IMR-90 (cell line): ENCODE measurements around the gene STRN. TPM values are rescaled to one million over a fixed set of nuclear protein-coding genes. Genes with fewer than 3 reads are reported as not detected.

Experiments used
- ATAC-seq: fragments of 200-7000 bp; cut with Tn5 transposase; 2 replicates; pipeline ENCODE4 v1.9.1; 2020; ENCODE audit warnings: low read depth, mild to moderate bottlenecking, moderate library complexity
- BruUV-seq: library from RNA; stranded (reverse); fragments of 400-500 nt; replicated peaks from 2 replicates; lab custom pipeline; 2021; lab: Mats Ljungman, UMichigan
- CTCF ChIA-PET: fragments of 300-600 bp; formaldehyde crosslinking; extraction: SDS; loops from one replicate; lab custom pipeline; 2021; ENCODE audit warnings: antibody characterized with exemption; lab: Yijun Ruan, JAX
- POLR2A ChIA-PET: fragments of 300-600 bp; sonication (Branson Sonifier 250); formaldehyde crosslinking; loops from one replicate; lab custom pipeline; 2022; ENCODE audit warnings: antibody characterized with exemption; ENCODE audit not compliant: unreplicated experiment; lab: Charles Lee
- DNase-seq: peaks from one replicate; pipeline ENCODE4 v3.0.0; 2013
- H2AFZ ChIP-seq: replicated peaks from 2 replicates; pipeline ENCODE3; 2013; ENCODE audit warnings: low read length, mild to moderate bottlenecking; ENCODE audit not compliant: poor library complexity
- H2AK5ac ChIP-seq: 2 replicates; pipeline ENCODE4 v1.6.1; 2013; ENCODE audit warnings: low read depth, low read length, inconsistent platforms
- H2AK9ac ChIP-seq: replicated peaks from 2 replicates; pipeline ENCODE3; 2013; ENCODE audit warnings: mild to moderate bottlenecking, low read depth, low read length, moderate library complexity; ENCODE audit not compliant: poor library complexity
- H2BK120ac ChIP-seq: 2 replicates; pipeline ENCODE4 v1.6.1; 2013; ENCODE audit warnings: low read depth, low read length, inconsistent platforms
- H2BK15ac ChIP-seq: 3 replicates; pipeline ENCODE4 v1.6.1; 2013; ENCODE audit warnings: low read depth, low read length, inconsistent platforms
- H2BK20ac ChIP-seq: 2 replicates; pipeline ENCODE4 v1.6.1; 2013; ENCODE audit warnings: low read depth, mild to moderate bottlenecking, inconsistent platforms, low read length, moderate library complexity
- H2BK5ac ChIP-seq: 2 replicates; pipeline ENCODE4 v1.6.1; 2013; ENCODE audit warnings: mild to moderate bottlenecking, low read depth, low read length, inconsistent platforms; ENCODE audit not compliant: poor library complexity, severe bottlenecking
- H3K14ac ChIP-seq: replicated peaks from 2 replicates; pipeline ENCODE4 v1.6.1; 2013; ENCODE audit warnings: low read depth, low read length, inconsistent platforms
- H3K18ac ChIP-seq: 2 replicates; pipeline ENCODE4 v1.6.1; 2013; ENCODE audit warnings: low read depth, low read length, control low read depth
- H3K23ac ChIP-seq: 2 replicates; pipeline ENCODE4 v1.6.1; 2013; ENCODE audit warnings: low read depth, low read length, inconsistent platforms
- H3K27ac ChIP-seq: 2 replicates; pipeline ENCODE4 v1.5.1; 2013; ENCODE audit warnings: mild to moderate bottlenecking, control low read depth, low read length; ENCODE audit not compliant: insufficient read depth
- H3K27me3 ChIP-seq: 2 replicates; pipeline ENCODE4 v1.6.1; 2013; ENCODE audit warnings: low read length; ENCODE audit not compliant: control insufficient read depth, insufficient read depth
- H3K36me3 ChIP-seq: 2 replicates; pipeline ENCODE4 v1.6.1; 2013; ENCODE audit warnings: low read length, mixed read lengths; ENCODE audit not compliant: control insufficient read depth, insufficient read depth
- H3K4ac ChIP-seq: 2 replicates; pipeline ENCODE4 v1.6.1; 2013; ENCODE audit warnings: low read depth, low read length, inconsistent platforms
- H3K4me1 ChIP-seq: 2 replicates; pipeline ENCODE4 v1.6.1; 2013; ENCODE audit warnings: low read length, mixed read lengths; ENCODE audit not compliant: control insufficient read depth, insufficient read depth
- H3K4me2 ChIP-seq: 2 replicates; pipeline ENCODE4 v1.6.1; 2013; ENCODE audit warnings: low read depth, mild to moderate bottlenecking, control low read depth, low read length, moderate library complexity
- H3K4me3 ChIP-seq: 2 replicates; pipeline ENCODE4 v1.5.1; 2013; ENCODE audit warnings: low read depth, mild to moderate bottlenecking, control low read depth, low read length, moderate library complexity; ENCODE audit not compliant: insufficient read depth
- H3K56ac ChIP-seq: 2 replicates; pipeline ENCODE4 v1.6.1; 2013; ENCODE audit warnings: low read length, inconsistent platforms; ENCODE audit not compliant: insufficient read depth; ENCODE audit errors: extremely low read depth
- H3K79me1 ChIP-seq, 2 experiments: 2 replicates each; pipeline ENCODE4 v1.6.1; 2013; ENCODE audit warnings: low read length in 2 of 2, inconsistent platforms in 1 of 2, low read depth in 1 of 2
- H3K9ac ChIP-seq: 2 replicates; pipeline ENCODE4 v1.6.1; 2013; ENCODE audit warnings: low read depth, low read length, control low read depth
- H3K9me1 ChIP-seq: 2 replicates; pipeline ENCODE4 v1.6.1; 2013; ENCODE audit warnings: low read length, inconsistent platforms; ENCODE audit not compliant: insufficient read depth
- H3K9me3 ChIP-seq: 2 replicates; pipeline ENCODE4 v1.6.1; 2013; ENCODE audit warnings: low read length; ENCODE audit not compliant: control insufficient read depth, insufficient read depth
- H4K20me1 ChIP-seq: 2 replicates; pipeline ENCODE4 v1.6.1; 2013; ENCODE audit warnings: low read length, inconsistent platforms; ENCODE audit not compliant: insufficient read depth
- H4K5ac ChIP-seq: 2 replicates; pipeline ENCODE4 v1.6.1; 2013; ENCODE audit warnings: mild to moderate bottlenecking, low read depth, low read length, control low read depth
- H4K8ac ChIP-seq, 2 experiments: 2 replicates each; pipeline ENCODE4 v1.6.1; 2013; ENCODE audit warnings: low read depth in 2 of 2, low read length in 2 of 2, control low read depth in 1 of 2, inconsistent platforms in 1 of 2
- H4K91ac ChIP-seq: 2 replicates; pipeline ENCODE4 v1.6.1; 2013; ENCODE audit warnings: low read depth, low read length, inconsistent platforms; ENCODE audit not compliant: insufficient read depth
- BHLHE40 ChIP-seq: fragments of 150-350 bp; IDR thresholded peaks from 2 replicates; pipeline ENCODE4 v1.6.1; 2016; ENCODE audit warnings: mild to moderate bottlenecking, low read depth, low read length
- CEBPB ChIP-seq: IDR thresholded peaks from 2 replicates; pipeline ENCODE4 v1.6.1; 2012; ENCODE audit warnings: low read depth, low read length, improper control_type of control experiment
- CHD1 ChIP-seq: IDR thresholded peaks from 2 replicates; pipeline ENCODE4 v1.6.1; 2012; ENCODE audit warnings: low read depth, low read length, improper control_type of control experiment
- FOS ChIP-seq: fragments of 150-350 bp; IDR thresholded peaks from 2 replicates; pipeline ENCODE4 v1.6.1; 2016; ENCODE audit warnings: low read depth, low read length
- MAFK ChIP-seq: IDR thresholded peaks from 2 replicates; pipeline ENCODE4 v1.6.1; 2012; ENCODE audit warnings: low read depth, low read length, improper control_type of control experiment
- MAZ ChIP-seq: IDR thresholded peaks from 2 replicates; pipeline ENCODE4 v1.6.1; 2012; ENCODE audit warnings: low read depth, mild to moderate bottlenecking, low read length, improper control_type of control experiment, moderate library complexity, borderline replicate concordance
- MXI1 ChIP-seq: IDR thresholded peaks from 2 replicates; pipeline ENCODE4 v1.6.1; 2012; ENCODE audit warnings: low read depth, mild to moderate bottlenecking, low read length, moderate library complexity, borderline replicate concordance
- NFE2L2 ChIP-seq: fragments of 150-350 bp; IDR thresholded peaks from 2 replicates; pipeline ENCODE4 v1.6.1; 2016; ENCODE audit warnings: low read depth, mild to moderate bottlenecking, low read length
- POLR2A ChIP-seq: IDR thresholded peaks from 2 replicates; pipeline ENCODE4 v1.6.1; 2012; ENCODE audit warnings: mild to moderate bottlenecking, low read depth, low read length
- RAD21 ChIP-seq: IDR thresholded peaks from 2 replicates; pipeline ENCODE4 v1.6.1; 2012; ENCODE audit warnings: low read length, improper control_type of control experiment
- RCOR1 ChIP-seq: IDR thresholded peaks from 2 replicates; pipeline ENCODE4 v1.6.1; 2012; ENCODE audit warnings: mild to moderate bottlenecking, low read length, improper control_type of control experiment; ENCODE audit not compliant: insufficient replicate concordance
- RFX5 ChIP-seq: IDR thresholded peaks from 2 replicates; pipeline ENCODE4 v1.8.0; 2012; ENCODE audit warnings: low read depth, mild to moderate bottlenecking, low read length, moderate library complexity
- SMC3 ChIP-seq: fragments of 150-350 bp; IDR thresholded peaks from 2 replicates; pipeline ENCODE4 v1.6.1; 2016; ENCODE audit warnings: low read depth, mild to moderate bottlenecking, antibody characterized with exemption, low read length, moderate library complexity
- WGBS, 2 experiments: methylation state at CpG; one replicate each; pipeline versions ENCODE4 v1.1.5 to v1.1.7; 2013; ENCODE audit warnings: missing lambda C conversion rate in 2 of 2; ENCODE audit not compliant: insufficient read length in 1 of 2; ENCODE audit errors: extremely low coverage in 2 of 2; 5-methylcytosine and 5-hydroxymethylcytosine counted together
- dilution Hi-C: fragments of 300-500 bp; cut with HindIII; formaldehyde crosslinking; loops from one replicate; pipeline ENCODE4 v1.14.3; 2018; ENCODE audit warnings: low sequenced_read_pairs; ENCODE audit not compliant: unreplicated experiment
- in situ Hi-C: fragments of 300-500 bp; cut with MboI; formaldehyde crosslinking; loops from 3 replicates; pipeline ENCODE4 v1.14.3; 2019; ENCODE audit warnings: low sequenced_read_pairs, inconsistent platforms, mixed read lengths
- intact Hi-C: fragments of 100-400 bp; cut with micrococcal nuclease; formaldehyde crosslinking; loops from 2 replicates; pipeline ENCODE4 v1.10.0; 2022
- polyA plus RNA-seq, 3 experiments: library from polyadenylated mRNA; depleted of rRNA; stranded (reverse); fragments of >200 nt; gene quantifications; 2 replicates each; pipeline ENCODE4 v1.2.3, GENCODE V29; 2012; ENCODE audit warnings: low replicate concordance in 1 of 3
- total RNA-seq: library from RNA; depleted of rRNA; stranded (reverse); fragments of >200 nt; gene quantifications from 2 replicates; pipeline ENCODE4 v1.2.3, GENCODE V29; 2012
- TF ChIP-seq, protein P1 (sequence below): conservative IDR thresholded peaks from 2 replicates; pipeline ENCODE4 v1.5.1; 2012; ENCODE audit warnings: mild to moderate bottlenecking, low read depth, low read length, improper control_type of control experiment
- TF ChIP-seq, protein P2 (sequence below): fragments of 150-350 bp; IDR thresholded peaks from 2 replicates; pipeline ENCODE4 v1.6.1; 2016; ENCODE audit warnings: low read depth, mild to moderate bottlenecking, low read length, moderate library complexity, borderline replicate concordance
- TF ChIP-seq, protein P3 (sequence below): fragments of 150-350 bp; IDR thresholded peaks from 2 replicates; pipeline ENCODE4 v1.6.1; 2017; ENCODE audit warnings: mild to moderate bottlenecking, antibody characterized with exemption, low read length, low read depth

STRN gene
- total and polyA plus RNA-seq, 2 of the 4 experiments (the other 2 are of a cell fraction): 5.1 to 23.3 TPM

DNA sequence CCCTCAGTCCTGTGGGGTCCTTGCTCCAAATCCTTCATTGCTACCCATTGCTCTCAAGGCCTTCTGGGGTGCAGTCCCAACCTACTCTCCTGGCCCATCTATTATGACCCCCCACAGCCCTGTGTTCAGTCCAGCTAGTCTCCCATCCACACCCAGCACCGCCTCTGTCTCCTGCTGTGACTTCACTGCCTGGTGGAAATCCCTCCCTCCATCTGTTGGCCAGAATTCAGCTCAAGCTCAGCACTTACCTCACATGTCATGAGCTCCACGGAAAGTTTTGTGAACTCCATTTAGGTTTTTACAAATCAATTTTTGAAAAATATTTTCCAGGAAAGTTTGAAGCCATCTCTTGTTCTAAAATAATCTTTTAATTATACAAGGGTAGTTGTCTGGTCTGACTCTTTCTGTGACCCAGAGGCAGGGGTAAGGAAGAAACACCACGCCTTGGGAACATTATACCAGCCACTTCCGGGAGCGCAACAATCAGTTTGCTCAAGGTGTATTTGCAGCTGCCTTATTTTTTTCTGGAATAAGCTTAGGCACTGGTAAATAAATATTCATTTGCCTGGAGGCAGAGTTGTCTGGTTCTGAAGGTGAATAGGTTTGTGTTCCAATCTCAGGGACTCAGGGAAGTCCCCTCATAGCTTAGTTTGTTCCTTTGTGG, 159.0 kb downstream of the STRN start:
- no peak overlapping the region for H3K9ac ChIP-seq
- no peaks in the 10 kb centered on the region for H3K79me1 ChIP-seq
- no peaks in the 10 kb centered on the region for H3K4me1 ChIP-seq
- peaks cover 10% of the 10 kb centered on the region for H3K27me3 ChIP-seq
- no peak overlapping the region for H2BK5ac ChIP-seq
- in situ Hi-C loops: no loop called here
- DNase-seq (no peak), ATAC-seq (no peak)
- CTCF ChIA-PET: no interaction called here
- H2AFZ ChIP-seq: no peak overlapping the region
- no TSS peak for BruUV-seq
- H3K27ac ChIP-seq: no peak overlapping the region
- H4K91ac ChIP-seq: no peak overlapping the region
- no peaks in the 10 kb centered on the region for H3K9me3 ChIP-seq
- no peak overlapping the region for H3K4ac ChIP-seq
- intact Hi-C loops: no loop called here
- H4K20me1 ChIP-seq: no peaks in the 10 kb centered on the region
- POLR2A ChIA-PET: no interaction called here
- TF ChIP-seq, protein P1, sequence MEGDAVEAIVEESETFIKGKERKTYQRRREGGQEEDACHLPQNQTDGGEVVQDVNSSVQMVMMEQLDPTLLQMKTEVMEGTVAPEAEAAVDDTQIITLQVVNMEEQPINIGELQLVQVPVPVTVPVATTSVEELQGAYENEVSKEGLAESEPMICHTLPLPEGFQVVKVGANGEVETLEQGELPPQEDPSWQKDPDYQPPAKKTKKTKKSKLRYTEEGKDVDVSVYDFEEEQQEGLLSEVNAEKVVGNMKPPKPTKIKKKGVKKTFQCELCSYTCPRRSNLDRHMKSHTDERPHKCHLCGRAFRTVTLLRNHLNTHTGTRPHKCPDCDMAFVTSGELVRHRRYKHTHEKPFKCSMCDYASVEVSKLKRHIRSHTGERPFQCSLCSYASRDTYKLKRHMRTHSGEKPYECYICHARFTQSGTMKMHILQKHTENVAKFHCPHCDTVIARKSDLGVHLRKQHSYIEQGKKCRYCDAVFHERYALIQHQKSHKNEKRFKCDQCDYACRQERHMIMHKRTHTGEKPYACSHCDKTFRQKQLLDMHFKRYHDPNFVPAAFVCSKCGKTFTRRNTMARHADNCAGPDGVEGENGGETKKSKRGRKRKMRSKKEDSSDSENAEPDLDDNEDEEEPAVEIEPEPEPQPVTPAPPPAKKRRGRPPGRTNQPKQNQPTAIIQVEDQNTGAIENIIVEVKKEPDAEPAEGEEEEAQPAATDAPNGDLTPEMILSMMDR: no peak
- no peak for TF ChIP-seq MAFK
- TF ChIP-seq CEBPB: no peak
- no peak for TF ChIP-seq FOS
- TF ChIP-seq, protein P2, sequence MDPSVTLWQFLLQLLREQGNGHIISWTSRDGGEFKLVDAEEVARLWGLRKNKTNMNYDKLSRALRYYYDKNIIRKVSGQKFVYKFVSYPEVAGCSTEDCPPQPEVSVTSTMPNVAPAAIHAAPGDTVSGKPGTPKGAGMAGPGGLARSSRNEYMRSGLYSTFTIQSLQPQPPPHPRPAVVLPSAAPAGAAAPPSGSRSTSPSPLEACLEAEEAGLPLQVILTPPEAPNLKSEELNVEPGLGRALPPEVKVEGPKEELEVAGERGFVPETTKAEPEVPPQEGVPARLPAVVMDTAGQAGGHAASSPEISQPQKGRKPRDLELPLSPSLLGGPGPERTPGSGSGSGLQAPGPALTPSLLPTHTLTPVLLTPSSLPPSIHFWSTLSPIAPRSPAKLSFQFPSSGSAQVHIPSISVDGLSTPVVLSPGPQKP: no peak
- no peak for TF ChIP-seq NFE2L2
- TF ChIP-seq RCOR1: no peak
- no peak for TF ChIP-seq CHD1
- TF ChIP-seq BHLHE40: no peak
- TF ChIP-seq POLR2A: no peak
- TF ChIP-seq RFX5: no peak
- TF ChIP-seq, protein P3, sequence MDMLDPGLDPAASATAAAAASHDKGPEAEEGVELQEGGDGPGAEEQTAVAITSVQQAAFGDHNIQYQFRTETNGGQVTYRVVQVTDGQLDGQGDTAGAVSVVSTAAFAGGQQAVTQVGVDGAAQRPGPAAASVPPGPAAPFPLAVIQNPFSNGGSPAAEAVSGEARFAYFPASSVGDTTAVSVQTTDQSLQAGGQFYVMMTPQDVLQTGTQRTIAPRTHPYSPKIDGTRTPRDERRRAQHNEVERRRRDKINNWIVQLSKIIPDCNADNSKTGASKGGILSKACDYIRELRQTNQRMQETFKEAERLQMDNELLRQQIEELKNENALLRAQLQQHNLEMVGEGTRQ: no peak
- no peak for TF ChIP-seq MAZ
- no peak for TF ChIP-seq MXI1
- no peak for TF ChIP-seq RAD21
- TF ChIP-seq SMC3: no peak
- no peak overlapping the region for H3K4me2 ChIP-seq
- no peak overlapping the region for H3K56ac ChIP-seq
- H4K5ac ChIP-seq: no peak overlapping the region
- H2BK15ac ChIP-seq: no peak overlapping the region
- H3K4me3 ChIP-seq: no peak overlapping the region
- H2AK9ac ChIP-seq: no peak overlapping the region
- no peak overlapping the region for H3K23ac ChIP-seq
- H2BK20ac ChIP-seq: no peak overlapping the region
- WGBS, 2 experiments: 59% methylated on average over 2 of the region's 5 CpGs; no CpG with 5 or more reads in 1 of the 2 experiments
- no peak overlapping the region for H3K14ac ChIP-seq
- no peak overlapping the region for H2AK5ac ChIP-seq
- no peak overlapping the region for H3K18ac ChIP-seq
- H2BK120ac ChIP-seq: no peak overlapping the region
- H3K36me3 ChIP-seq: no peaks in the 10 kb centered on the region
- H4K8ac ChIP-seq: no peak overlapping the region
- no peaks in the 10 kb centered on the region for H3K9me1 ChIP-seq
- dilution Hi-C loops: no loop called here
